ENCODE data around the gene LMLN. TPM values are rescaled to one million over a fixed set of nuclear protein-coding genes. Genes with fewer than 3 reads are reported as not detected.
A peak's percentile ranks its signal among the peaks of the same experiment; 100 is the strongest.
"Not testable (repeated sequence)": the region's sequence is repeated elsewhere in the genome, so short reads cannot be mapped to it uniquely, and the experiment has no call there.

Gene LMLN
- polyA plus RNA-seq, 1 of the 3 experiments (the other 2 are of a cell fraction): 7.4 TPM

GRCh38 chr3:198081421-198081844 lies 121.4 kb downstream of the LMLN start:
- peak; percentile 22 for DNase-seq
- no peaks in the 10 kb centered on the region; the same call in 1 of the 2 replicates for H3K9me2 ChIP-seq
- no peak overlapping the region; a peak in 1 of 4 replicates for H3K4me3 ChIP-seq (ENCODE audit: low read depth in 2 of 2, low read length in 1 of 2)
- no peak overlapping the region for H3K27ac ChIP-seq (ENCODE audit: low read depth in 2 of 2, low read length in 1 of 2)
- 40% methylated on average over 4 of the region's 33 CpGs for WGBS (ENCODE audit: low lambda C conversion rate)
- H2AFZ ChIP-seq (ENCODE audit: low read depth): no peak overlapping the region
- no peak overlapping the region for H3K9ac ChIP-seq
- POLR2A ChIA-PET: no interaction called here
- H3K4me1 ChIP-seq (ENCODE audit: control insufficient read depth in 1 of 2, insufficient read depth in 2 of 2, low read depth in 1 of 2, low read length in 1 of 2): no peaks in the 10 kb centered on the region; a peak in 1 of 4 replicates
- no peak for TF ChIP-seq NFIC (IDR thresholded peaks at IDR 0.05; ENCODE audit: borderline replicate concordance)
- no peak for TF ChIP-seq USF2 (IDR thresholded peaks at IDR 0.05; ENCODE audit: borderline replicate concordance, low read depth, low read length)
- no peak for TF ChIP-seq RCOR1 (IDR thresholded peaks at IDR 0.05; ENCODE audit: low read length)
- no peak for TF ChIP-seq GATA2 (CRISPR knock-in tag; IDR thresholded peaks at IDR 0.05)
- no peak for TF ChIP-seq EZH2phosphoT487 (IDR thresholded peaks at IDR 0.05; ENCODE audit: borderline replicate concordance, low read depth)
- TF ChIP-seq SMC3 (IDR thresholded peaks at IDR 0.05; ENCODE audit: low read depth, low read length): no peak
- TF ChIP-seq MEF2A (IDR thresholded peaks at IDR 0.05; ENCODE audit: borderline replicate concordance, low read depth): no peak
- TF ChIP-seq EP300 (IDR thresholded peaks at IDR 0.05; ENCODE audit: borderline replicate concordance in 1 of 2, low read depth in 1 of 2, low read length in 1 of 2): no peak
- no peak for TF ChIP-seq TAF1 (IDR thresholded peaks at IDR 0.05; ENCODE audit: borderline replicate concordance, low read depth, low read length)
- no peak for TF ChIP-seq USF1 (IDR thresholded peaks at IDR 0.05; ENCODE audit: borderline replicate concordance, low read depth)
- no peak for TF ChIP-seq JUND (IDR thresholded peaks at IDR 0.05)
- no peak for TF ChIP-seq FOXJ3 (CRISPR knock-in tag; IDR thresholded peaks at IDR 0.05)
- TF ChIP-seq RAD21 (IDR thresholded peaks at IDR 0.05; ENCODE audit: low read length): no peak
- no peak for TF ChIP-seq MXI1 (IDR thresholded peaks at IDR 0.05; ENCODE audit: low read depth, low read length)
- no peak for TF ChIP-seq RXRA (IDR thresholded peaks at IDR 0.05; ENCODE audit: borderline replicate concordance, low read depth)
- TF ChIP-seq CTCF (IDR thresholded peaks at IDR 0.05): no peak
- H3K27me3 ChIP-seq (ENCODE audit: insufficient read depth): peaks cover 56% of the 10 kb centered on the region
- no peak overlapping the region for H3K4me2 ChIP-seq
- H3F3A ChIP-seq (replicated peaks; ENCODE audit: insufficient read depth): no peaks in the 10 kb centered on the region
- H3K9me3 ChIP-seq: no peaks in the 10 kb centered on the region
- no peaks in the 10 kb centered on the region for H3K79me2 ChIP-seq (ENCODE audit: insufficient read depth)
- no peaks in the 10 kb centered on the region for H3K36me3 ChIP-seq (replicated peaks in 1 of 2; ENCODE audit: control insufficient read depth in 1 of 2, insufficient read depth in 2 of 2, low read length in 1 of 2)
- CTCF ChIA-PET: interaction anchor here (0.6 to 2.0 kb wide), 6 partner anchors 10 to 30 kb away, joined by 3 to 12 read pairs (median 6); no protein-coding TSS in a partner anchor
- no peaks in the 10 kb centered on the region for H4K20me1 ChIP-seq (ENCODE audit: insufficient read depth)

GRCh38 chr3:198082226-198082625 lies 122.2 kb downstream of the LMLN start:
- CTCF ChIA-PET: interaction anchor here (0.7 to 2.0 kb wide), 2 partner anchors 15 to 66 kb away, joined by 3 to 7 read pairs; no protein-coding TSS in a partner anchor
- H4K20me1 ChIP-seq (ENCODE audit: insufficient read depth); POLR2A ChIA-PET: not testable (repeated sequence)

More at GRCh38 chr3:198082226-198082625, 122.2 kb downstream of the LMLN start:
- not testable (repeated sequence) for H3K36me3 ChIP-seq (replicated peaks in 1 of 2; ENCODE audit: control insufficient read depth in 1 of 2, insufficient read depth in 2 of 2, low read length in 1 of 2); H3K9ac ChIP-seq; H3K4me1 ChIP-seq (ENCODE audit: control insufficient read depth in 1 of 2, insufficient read depth in 2 of 2, low read depth in 1 of 2, low read length in 1 of 2); H3K79me2 ChIP-seq (ENCODE audit: insufficient read depth); H3K9me3 ChIP-seq; H3F3A ChIP-seq (replicated peaks; ENCODE audit: insufficient read depth); H2AFZ ChIP-seq (ENCODE audit: low read depth); H3K9me2 ChIP-seq; H3K4me2 ChIP-seq; H3K27ac ChIP-seq (ENCODE audit: low read depth in 2 of 2, low read length in 1 of 2); DNase-seq; H3K4me3 ChIP-seq (ENCODE audit: low read depth in 2 of 2, low read length in 1 of 2)
- WGBS (ENCODE audit: low lambda C conversion rate): 67% methylated on average over 4 of the region's 4 CpGs
- peaks cover 55% of the 10 kb centered on the region for H3K27me3 ChIP-seq (ENCODE audit: insufficient read depth)

Measured in SK-N-SH (cell line).